ENCODE data around the gene WIPF2. TPM values are rescaled to one million over a fixed set of nuclear protein-coding genes. Genes with fewer than 3 reads are reported as not detected.

WIPF2 gene
- total RNA-seq, 4 donors from 2014 or later = 4.9 to 34.3 (median 8.6) TPM

DNA sequence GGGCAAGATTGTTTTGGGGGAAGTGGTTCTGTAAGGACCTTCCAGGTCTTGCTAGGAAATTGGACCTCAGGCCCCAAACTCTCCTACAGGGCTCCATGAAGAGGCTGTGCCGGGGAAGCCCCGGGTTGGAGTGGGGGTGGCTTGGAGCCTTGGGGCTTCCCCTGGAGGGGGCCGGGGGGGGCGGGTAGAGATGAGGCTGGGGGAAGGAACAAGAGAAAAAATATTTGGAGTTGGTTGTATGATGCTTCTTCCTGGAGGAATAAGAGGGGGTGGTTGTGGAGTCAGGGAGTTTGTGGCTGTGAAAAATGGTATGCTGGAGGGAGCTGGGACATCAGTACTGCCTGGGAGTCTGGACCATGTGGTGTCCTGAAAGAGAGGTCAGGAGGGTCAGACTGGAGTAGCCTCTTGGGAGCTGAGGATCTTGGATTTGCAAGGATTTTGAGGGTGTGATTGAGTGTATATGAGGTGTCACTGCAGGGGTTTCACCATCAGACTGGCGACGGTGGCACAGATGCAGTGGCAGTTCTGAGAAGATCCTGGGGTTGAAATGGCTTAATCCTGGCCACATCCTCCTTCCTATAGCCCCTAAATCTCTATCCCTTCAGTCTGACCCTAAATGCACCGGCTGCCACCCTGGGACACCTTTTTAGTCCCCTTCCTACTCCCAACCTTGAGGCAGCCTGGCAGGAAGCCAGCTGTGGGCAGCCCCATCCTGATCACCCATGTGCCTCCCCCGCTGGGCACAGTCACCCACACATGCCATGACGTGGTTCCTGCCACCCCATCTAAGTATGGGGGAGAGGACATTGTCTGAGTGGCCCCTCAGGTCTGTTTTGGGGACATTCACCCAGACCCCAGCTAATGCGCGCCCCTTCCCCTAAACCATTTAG, 100.8 kb downstream of the WIPF2 start:
- Histone ChIP-seq H3K9me3 (no peaks in the 10 kb centered on the region), H3K4me3 (peak overlapping the region in 1 of 2 donors; percentile 52), H3K27me3 (no peaks in the 10 kb centered on the region), H3K27ac (peak overlapping the region; percentile 83 to 95), H3K4me1 (peaks cover 21 to 54% of the 10 kb centered on the region in 2 donors), H3K36me3 (no peaks in the 10 kb centered on the region)
- DNase-seq = peak in 1 of 2 donors; percentile 48
- TF ChIP-seq, protein P1, sequence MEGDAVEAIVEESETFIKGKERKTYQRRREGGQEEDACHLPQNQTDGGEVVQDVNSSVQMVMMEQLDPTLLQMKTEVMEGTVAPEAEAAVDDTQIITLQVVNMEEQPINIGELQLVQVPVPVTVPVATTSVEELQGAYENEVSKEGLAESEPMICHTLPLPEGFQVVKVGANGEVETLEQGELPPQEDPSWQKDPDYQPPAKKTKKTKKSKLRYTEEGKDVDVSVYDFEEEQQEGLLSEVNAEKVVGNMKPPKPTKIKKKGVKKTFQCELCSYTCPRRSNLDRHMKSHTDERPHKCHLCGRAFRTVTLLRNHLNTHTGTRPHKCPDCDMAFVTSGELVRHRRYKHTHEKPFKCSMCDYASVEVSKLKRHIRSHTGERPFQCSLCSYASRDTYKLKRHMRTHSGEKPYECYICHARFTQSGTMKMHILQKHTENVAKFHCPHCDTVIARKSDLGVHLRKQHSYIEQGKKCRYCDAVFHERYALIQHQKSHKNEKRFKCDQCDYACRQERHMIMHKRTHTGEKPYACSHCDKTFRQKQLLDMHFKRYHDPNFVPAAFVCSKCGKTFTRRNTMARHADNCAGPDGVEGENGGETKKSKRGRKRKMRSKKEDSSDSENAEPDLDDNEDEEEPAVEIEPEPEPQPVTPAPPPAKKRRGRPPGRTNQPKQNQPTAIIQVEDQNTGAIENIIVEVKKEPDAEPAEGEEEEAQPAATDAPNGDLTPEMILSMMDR (IDR thresholded peaks at IDR 0.05) = no peak
- TF ChIP-seq POLR2A (IDR thresholded peaks at IDR 0.05) = no peak
- intact Hi-C loops (cut with DNase I; ENCODE audit: low total_unique reads) = no loop called here

GRCh38 chr17:40320756-40321523, 101.8 kb downstream of the WIPF2 start:
- DNase-seq = peak; percentile 87 to 88
- Histone ChIP-seq H3K9me3 (no peaks in the 10 kb centered on the region), H3K4me1 (peaks cover 19 to 56% of the 10 kb centered on the region in 2 donors), H3K27ac (peak overlapping the region; percentile 83 to 95), H3K27me3 (no peaks in the 10 kb centered on the region), H3K4me3 (peak overlapping the region; percentile 8 to 28), H3K36me3 (no peaks in the 10 kb centered on the region)
- intact Hi-C loops (cut with DNase I; ENCODE audit: low total_unique reads) = no loop called here
- peak; percentile 32 to 41 for TF ChIP-seq POLR2A (IDR thresholded peaks at IDR 0.05)
- TF ChIP-seq, protein P1 (IDR thresholded peaks at IDR 0.05) = no peak

DNA sequence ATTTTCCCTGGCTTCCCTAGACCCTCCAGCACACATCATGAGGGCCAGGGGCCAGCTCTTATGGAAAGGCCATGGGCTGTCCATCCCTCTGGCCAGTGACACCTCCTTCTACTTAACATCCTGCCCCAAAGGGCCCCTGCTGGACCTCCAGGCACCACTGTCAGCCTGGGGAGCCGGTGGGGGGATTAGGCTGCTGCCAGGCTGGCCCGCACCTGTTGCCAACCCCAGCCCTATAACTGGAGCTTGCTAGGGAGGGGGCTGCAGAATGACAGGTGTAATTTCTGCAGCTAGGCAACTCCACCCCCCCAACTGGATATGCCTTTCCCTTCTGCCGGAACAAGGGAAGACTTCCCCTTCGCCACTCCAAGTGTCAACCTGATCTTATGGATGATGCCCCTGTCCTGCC, 102.4 kb downstream of the WIPF2 start:
- Histone ChIP-seq H3K9me3 (no peaks in the 10 kb centered on the region), H3K4me1 (peaks cover 14 to 58% of the 10 kb centered on the region in 2 donors), H3K27ac (peak overlapping the region; percentile 83 to 95), H3K36me3 (no peaks in the 10 kb centered on the region), H3K27me3 (no peaks in the 10 kb centered on the region), H3K4me3 (peak overlapping the region; percentile 8 to 28)
- no peak for TF ChIP-seq POLR2A (IDR thresholded peaks at IDR 0.05)
- TF ChIP-seq, protein P1 (IDR thresholded peaks at IDR 0.05) = no peak
- DNase-seq = peak in 1 of 2 donors; percentile 44
- intact Hi-C loops (cut with DNase I; ENCODE audit: low total_unique reads) = no loop called here

GRCh38 chr17:40321961-40322357, 102.9 kb downstream of the WIPF2 start:
- Histone ChIP-seq H3K4me1 (peaks cover 14 to 59% of the 10 kb centered on the region in 2 donors), H3K4me3 (peak overlapping the region; percentile 8 to 28), H3K9me3 (no peaks in the 10 kb centered on the region), H3K36me3 (no peaks in the 10 kb centered on the region), H3K27me3 (no peaks in the 10 kb centered on the region), H3K27ac (peak overlapping the region; percentile 83 to 95)
- no peak for TF ChIP-seq POLR2A (IDR thresholded peaks at IDR 0.05)
- TF ChIP-seq, protein P1 (IDR thresholded peaks at IDR 0.05) = no peak
- intact Hi-C loops (cut with DNase I; ENCODE audit: low total_unique reads) = no loop called here
- DNase-seq = peak in 1 of 2 donors; percentile 71
